GM23338 (cell line): ENCODE measurements around the gene UAP1.

Experiments
- CREB1 ChIP-seq: fragments of 250-450 bp; sonication (Bioruptor Pico); IDR thresholded peaks from 2 replicates; pipeline ENCODE4 v1.5.0; 2020; ENCODE audit warnings: low read depth, mild to moderate bottlenecking, moderate library complexity
- EZH2 ChIP-seq: fragments of 200-600 bp; sonication (generic); IDR thresholded peaks from one replicate; pipeline ENCODE4 v1.8.0; 2017; ENCODE audit warnings: antibody characterized with exemption, mild to moderate bottlenecking, low read depth; ENCODE audit not compliant: unreplicated experiment
- EZH2phosphoT487 ChIP-seq: fragments of 200-600 bp; sonication (generic); IDR thresholded peaks from one replicate; pipeline ENCODE4 v1.8.1; 2018; ENCODE audit warnings: antibody characterized with exemption; ENCODE audit not compliant: unreplicated experiment
- JUNB ChIP-seq: IDR thresholded peaks from one replicate; pipeline ENCODE4 v1.6.1; 2016; ENCODE audit warnings: antibody characterized with exemption; ENCODE audit not compliant: unreplicated experiment
- NANOG ChIP-seq: IDR thresholded peaks from 2 replicates; pipeline ENCODE4 v1.6.1; 2016; ENCODE audit warnings: antibody characterized with exemption, borderline replicate concordance
- POLR2AphosphoS5 ChIP-seq: IDR thresholded peaks from 2 replicates; pipeline ENCODE4 v1.6.1; 2016; ENCODE audit warnings: antibody characterized with exemption, low read depth
- STAT1 ChIP-seq: IDR thresholded peaks from one replicate; pipeline ENCODE4 v1.6.1; 2016; ENCODE audit warnings: antibody characterized with exemption; ENCODE audit not compliant: unreplicated experiment
- ZNF114 ChIP-seq: fragments of 250-450 bp; sonication (Bioruptor Pico); IDR thresholded peaks from 2 replicates; pipeline ENCODE4 v1.5.0; 2020; ENCODE audit warnings: mild to moderate bottlenecking, moderate library complexity
- ZNF331 ChIP-seq: fragments of 250-450 bp; sonication (Bioruptor Pico); IDR thresholded peaks from 2 replicates; pipeline ENCODE4 v1.5.0; 2020; ENCODE audit warnings: low read depth, mild to moderate bottlenecking, moderate library complexity
- TF ChIP-seq, protein P1 (sequence below), 2 experiments: fragments of 200-600 bp in 1 of 2; sonication (generic) in 1 of 2; conservative IDR thresholded peaks; 2 replicates each; pipeline versions ENCODE4 v1.5.1 to v1.6.1; 2016 to 2017; ENCODE audit warnings: antibody characterized with exemption in 2 of 2, low read depth in 2 of 2, mild to moderate bottlenecking in 2 of 2, moderate library complexity in 1 of 2
- TF ChIP-seq, protein P2 (sequence below): IDR thresholded peaks from one replicate; pipeline ENCODE4 v1.6.1; 2018; ENCODE audit warnings: antibody characterized with exemption; ENCODE audit not compliant: unreplicated experiment
- TF ChIP-seq, protein P3 (sequence below): IDR thresholded peaks from 2 replicates; pipeline ENCODE4 v1.6.1; 2016; ENCODE audit warnings: antibody characterized with exemption
- TF ChIP-seq, protein P4 (sequence below): fragments of 250-450 bp; sonication (Bioruptor Pico); IDR thresholded peaks from 2 replicates; pipeline ENCODE4 v1.5.0; 2020; ENCODE audit warnings: mild to moderate bottlenecking, moderate library complexity

DNA sequence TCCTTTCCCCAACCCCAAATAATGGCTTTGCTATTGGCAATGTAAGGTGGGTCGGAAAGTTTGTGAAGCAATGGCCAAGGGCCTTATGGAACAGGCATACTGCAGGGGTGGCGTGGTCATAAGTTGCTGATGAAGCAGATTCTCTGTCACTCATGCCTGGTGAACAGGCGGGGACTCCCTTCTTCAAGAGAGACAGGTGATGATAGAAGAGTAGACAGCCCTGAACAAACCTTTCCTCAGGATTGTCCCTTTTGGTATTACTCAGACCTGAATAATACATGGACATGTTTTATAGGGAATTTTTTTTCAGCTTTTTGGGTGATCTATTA lies 83.4 kb downstream of the UAP1 start:
- TF ChIP-seq, protein P1, sequence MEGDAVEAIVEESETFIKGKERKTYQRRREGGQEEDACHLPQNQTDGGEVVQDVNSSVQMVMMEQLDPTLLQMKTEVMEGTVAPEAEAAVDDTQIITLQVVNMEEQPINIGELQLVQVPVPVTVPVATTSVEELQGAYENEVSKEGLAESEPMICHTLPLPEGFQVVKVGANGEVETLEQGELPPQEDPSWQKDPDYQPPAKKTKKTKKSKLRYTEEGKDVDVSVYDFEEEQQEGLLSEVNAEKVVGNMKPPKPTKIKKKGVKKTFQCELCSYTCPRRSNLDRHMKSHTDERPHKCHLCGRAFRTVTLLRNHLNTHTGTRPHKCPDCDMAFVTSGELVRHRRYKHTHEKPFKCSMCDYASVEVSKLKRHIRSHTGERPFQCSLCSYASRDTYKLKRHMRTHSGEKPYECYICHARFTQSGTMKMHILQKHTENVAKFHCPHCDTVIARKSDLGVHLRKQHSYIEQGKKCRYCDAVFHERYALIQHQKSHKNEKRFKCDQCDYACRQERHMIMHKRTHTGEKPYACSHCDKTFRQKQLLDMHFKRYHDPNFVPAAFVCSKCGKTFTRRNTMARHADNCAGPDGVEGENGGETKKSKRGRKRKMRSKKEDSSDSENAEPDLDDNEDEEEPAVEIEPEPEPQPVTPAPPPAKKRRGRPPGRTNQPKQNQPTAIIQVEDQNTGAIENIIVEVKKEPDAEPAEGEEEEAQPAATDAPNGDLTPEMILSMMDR (conservative IDR thresholded peaks at IDR 0.05; ENCODE audit: low read depth in 2 of 2), result no peak
- TF ChIP-seq EZH2 (no peak), POLR2AphosphoS5 (no peak), EZH2phosphoT487 (no peak), JUNB (no peak), NANOG (no peak), CREB1 (CRISPR knock-in tag) (no peak), STAT1 (no peak), ZNF331 (no peak), ZNF114 (CRISPR knock-in tag) (no peak)
- TF ChIP-seq, protein P2, sequence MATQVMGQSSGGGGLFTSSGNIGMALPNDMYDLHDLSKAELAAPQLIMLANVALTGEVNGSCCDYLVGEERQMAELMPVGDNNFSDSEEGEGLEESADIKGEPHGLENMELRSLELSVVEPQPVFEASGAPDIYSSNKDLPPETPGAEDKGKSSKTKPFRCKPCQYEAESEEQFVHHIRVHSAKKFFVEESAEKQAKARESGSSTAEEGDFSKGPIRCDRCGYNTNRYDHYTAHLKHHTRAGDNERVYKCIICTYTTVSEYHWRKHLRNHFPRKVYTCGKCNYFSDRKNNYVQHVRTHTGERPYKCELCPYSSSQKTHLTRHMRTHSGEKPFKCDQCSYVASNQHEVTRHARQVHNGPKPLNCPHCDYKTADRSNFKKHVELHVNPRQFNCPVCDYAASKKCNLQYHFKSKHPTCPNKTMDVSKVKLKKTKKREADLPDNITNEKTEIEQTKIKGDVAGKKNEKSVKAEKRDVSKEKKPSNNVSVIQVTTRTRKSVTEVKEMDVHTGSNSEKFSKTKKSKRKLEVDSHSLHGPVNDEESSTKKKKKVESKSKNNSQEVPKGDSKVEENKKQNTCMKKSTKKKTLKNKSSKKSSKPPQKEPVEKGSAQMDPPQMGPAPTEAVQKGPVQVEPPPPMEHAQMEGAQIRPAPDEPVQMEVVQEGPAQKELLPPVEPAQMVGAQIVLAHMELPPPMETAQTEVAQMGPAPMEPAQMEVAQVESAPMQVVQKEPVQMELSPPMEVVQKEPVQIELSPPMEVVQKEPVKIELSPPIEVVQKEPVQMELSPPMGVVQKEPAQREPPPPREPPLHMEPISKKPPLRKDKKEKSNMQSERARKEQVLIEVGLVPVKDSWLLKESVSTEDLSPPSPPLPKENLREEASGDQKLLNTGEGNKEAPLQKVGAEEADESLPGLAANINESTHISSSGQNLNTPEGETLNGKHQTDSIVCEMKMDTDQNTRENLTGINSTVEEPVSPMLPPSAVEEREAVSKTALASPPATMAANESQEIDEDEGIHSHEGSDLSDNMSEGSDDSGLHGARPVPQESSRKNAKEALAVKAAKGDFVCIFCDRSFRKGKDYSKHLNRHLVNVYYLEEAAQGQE, result no peak
- TF ChIP-seq, protein P3, sequence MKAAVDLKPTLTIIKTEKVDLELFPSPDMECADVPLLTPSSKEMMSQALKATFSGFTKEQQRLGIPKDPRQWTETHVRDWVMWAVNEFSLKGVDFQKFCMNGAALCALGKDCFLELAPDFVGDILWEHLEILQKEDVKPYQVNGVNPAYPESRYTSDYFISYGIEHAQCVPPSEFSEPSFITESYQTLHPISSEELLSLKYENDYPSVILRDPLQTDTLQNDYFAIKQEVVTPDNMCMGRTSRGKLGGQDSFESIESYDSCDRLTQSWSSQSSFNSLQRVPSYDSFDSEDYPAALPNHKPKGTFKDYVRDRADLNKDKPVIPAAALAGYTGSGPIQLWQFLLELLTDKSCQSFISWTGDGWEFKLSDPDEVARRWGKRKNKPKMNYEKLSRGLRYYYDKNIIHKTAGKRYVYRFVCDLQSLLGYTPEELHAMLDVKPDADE, result no peak
- TF ChIP-seq, protein P4, sequence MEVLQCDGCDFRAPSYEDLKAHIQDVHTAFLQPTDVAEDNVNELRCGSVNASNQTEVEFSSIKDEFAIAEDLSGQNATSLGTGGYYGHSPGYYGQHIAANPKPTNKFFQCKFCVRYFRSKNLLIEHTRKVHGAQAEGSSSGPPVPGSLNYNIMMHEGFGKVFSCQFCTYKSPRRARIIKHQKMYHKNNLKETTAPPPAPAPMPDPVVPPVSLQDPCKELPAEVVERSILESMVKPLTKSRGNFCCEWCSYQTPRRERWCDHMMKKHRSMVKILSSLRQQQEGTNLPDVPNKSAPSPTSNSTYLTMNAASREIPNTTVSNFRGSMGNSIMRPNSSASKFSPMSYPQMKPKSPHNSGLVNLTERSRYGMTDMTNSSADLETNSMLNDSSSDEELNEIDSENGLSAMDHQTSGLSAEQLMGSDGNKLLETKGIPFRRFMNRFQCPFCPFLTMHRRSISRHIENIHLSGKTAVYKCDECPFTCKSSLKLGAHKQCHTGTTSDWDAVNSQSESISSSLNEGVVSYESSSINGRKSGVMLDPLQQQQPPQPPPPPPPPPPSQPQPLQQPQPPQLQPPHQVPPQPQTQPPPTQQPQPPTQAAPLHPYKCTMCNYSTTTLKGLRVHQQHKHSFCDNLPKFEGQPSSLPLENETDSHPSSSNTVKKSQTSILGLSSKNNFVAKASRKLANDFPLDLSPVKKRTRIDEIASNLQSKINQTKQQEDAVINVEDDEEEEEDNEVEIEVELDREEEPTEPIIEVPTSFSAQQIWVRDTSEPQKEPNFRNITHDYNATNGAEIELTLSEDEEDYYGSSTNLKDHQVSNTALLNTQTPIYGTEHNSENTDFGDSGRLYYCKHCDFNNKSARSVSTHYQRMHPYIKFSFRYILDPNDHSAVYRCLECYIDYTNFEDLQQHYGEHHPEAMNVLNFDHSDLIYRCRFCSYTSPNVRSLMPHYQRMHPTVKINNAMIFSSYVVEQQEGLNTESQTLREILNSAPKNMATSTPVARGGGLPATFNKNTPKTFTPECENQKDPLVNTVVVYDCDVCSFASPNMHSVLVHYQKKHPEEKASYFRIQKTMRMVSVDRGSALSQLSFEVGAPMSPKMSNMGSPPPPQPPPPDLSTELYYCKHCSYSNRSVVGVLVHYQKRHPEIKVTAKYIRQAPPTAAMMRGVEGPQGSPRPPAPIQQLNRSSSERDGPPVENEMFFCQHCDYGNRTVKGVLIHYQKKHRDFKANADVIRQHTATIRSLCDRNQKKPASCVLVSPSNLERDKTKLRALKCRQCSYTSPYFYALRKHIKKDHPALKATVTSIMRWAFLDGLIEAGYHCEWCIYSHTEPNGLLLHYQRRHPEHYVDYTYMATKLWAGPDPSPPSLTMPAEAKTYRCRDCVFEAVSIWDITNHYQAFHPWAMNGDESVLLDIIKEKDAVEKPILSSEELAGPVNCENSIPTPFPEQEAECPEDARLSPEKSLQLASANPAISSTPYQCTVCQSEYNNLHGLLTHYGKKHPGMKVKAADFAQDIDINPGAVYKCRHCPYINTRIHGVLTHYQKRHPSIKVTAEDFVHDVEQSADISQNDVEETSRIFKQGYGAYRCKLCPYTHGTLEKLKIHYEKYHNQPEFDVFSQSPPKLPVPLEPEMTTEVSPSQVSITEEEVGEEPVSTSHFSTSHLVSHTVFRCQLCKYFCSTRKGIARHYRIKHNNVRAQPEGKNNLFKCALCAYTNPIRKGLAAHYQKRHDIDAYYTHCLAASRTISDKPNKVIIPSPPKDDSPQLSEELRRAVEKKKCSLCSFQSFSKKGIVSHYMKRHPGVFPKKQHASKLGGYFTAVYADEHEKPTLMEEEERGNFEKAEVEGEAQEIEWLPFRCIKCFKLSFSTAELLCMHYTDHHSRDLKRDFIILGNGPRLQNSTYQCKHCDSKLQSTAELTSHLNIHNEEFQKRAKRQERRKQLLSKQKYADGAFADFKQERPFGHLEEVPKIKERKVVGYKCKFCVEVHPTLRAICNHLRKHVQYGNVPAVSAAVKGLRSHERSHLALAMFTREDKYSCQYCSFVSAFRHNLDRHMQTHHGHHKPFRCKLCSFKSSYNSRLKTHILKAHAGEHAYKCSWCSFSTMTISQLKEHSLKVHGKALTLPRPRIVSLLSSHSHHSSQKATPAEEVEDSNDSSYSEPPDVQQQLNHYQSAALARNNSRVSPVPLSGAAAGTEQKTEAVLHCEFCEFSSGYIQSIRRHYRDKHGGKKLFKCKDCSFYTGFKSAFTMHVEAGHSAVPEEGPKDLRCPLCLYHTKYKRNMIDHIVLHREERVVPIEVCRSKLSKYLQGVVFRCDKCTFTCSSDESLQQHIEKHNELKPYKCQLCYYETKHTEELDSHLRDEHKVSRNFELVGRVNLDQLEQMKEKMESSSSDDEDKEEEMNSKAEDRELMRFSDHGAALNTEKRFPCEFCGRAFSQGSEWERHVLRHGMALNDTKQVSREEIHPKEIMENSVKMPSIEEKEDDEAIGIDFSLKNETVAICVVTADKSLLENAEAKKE (CRISPR knock-in tag), result no peak
